NCI-H2196 treated with DMSO at 0.1 percent for 48 hours (cell line): ENCODE data around the gene SCARB1.

Experiments
- DNase-seq: peaks from one replicate; lab custom pipeline; 2025; ENCODE audit not compliant: unreplicated experiment; lab: John Stamatoyannopoulos, UW

Gene SCARB1

GRCh38 chr12:124865728-124866127 is 2.1 kb upstream of the SCARB1 start:
- DNase-seq, result no peak

GRCh38 chr12:124864326-124864752 is 675 bp upstream of the SCARB1 start:
- no peak for DNase-seq

- no peak for DNase-seq
Observed at GRCh38 chr12:124862768-124863415, 772 bp downstream of the SCARB1 start.

- no peak for DNase-seq
Observed at GRCh38 chr12:124861898-124862676, 1.6 kb downstream of the SCARB1 start.

- DNase-seq, result no peak
Observed at GRCh38 chr12:124861492-124861891, 2.2 kb downstream of the SCARB1 start.

- DNase-seq, result no peak
Observed at GRCh38 chr12:124857921-124858461, 5.7 kb downstream of the SCARB1 start.

GRCh38 chr12:124856842-124857178 is 6.9 kb downstream of the SCARB1 start:
- no peak for DNase-seq

- no peak for DNase-seq
Observed at GRCh38 chr12:124856132-124856841, 7.4 kb downstream of the SCARB1 start.

GRCh38 chr12:124855275-124855957 is 8.2 kb downstream of the SCARB1 start:
- DNase-seq, result no peak

- no peak for DNase-seq
Observed at GRCh38 chr12:124854637-124855184, 9.0 kb downstream of the SCARB1 start.

- DNase-seq, result no peak
Observed at GRCh38 chr12:124853781-124854636, 9.7 kb downstream of the SCARB1 start.

- no peak for DNase-seq
Observed at GRCh38 chr12:124852911-124853427, 10.7 kb downstream of the SCARB1 start.

- DNase-seq, result no peak
Observed at GRCh38 chr12:124852329-124852831, 11.3 kb downstream of the SCARB1 start.

GRCh38 chr12:124851342-124851741 is 12.3 kb downstream of the SCARB1 start:
- no peak for DNase-seq

- no peak for DNase-seq
Observed at GRCh38 chr12:124849382-124849781, 14.3 kb downstream of the SCARB1 start.

- DNase-seq, result no peak
Observed at GRCh38 chr12:124848621-124849380, 14.9 kb downstream of the SCARB1 start.

GRCh38 chr12:124847113-124848074 is 16.3 kb downstream of the SCARB1 start:
- DNase-seq, result no peak
